GM12892 (cell line): Measurements from ENCODE around the gene ATP5F1E.
A peak's percentile ranks its signal among the peaks of the same experiment; 100 is the strongest.
"Not testable (repeated sequence)": the region's sequence is repeated elsewhere in the genome, so short reads cannot be mapped to it uniquely, and the experiment has no call there.

Source experiments
- DNase-seq: peaks from one replicate; pipeline ENCODE4 v3.0.0; 2011; ENCODE audit not compliant: insufficient read length
- FAIRE-seq: peaks from 2 replicates; lab custom pipeline; 2011; peaks lifted over from hg19 to GRCh38; lab: Jason Lieb, UNC
- POLR2A ChIP-seq: IDR thresholded peaks from 2 replicates; pipeline ENCODE4 v1.6.1; 2011; ENCODE audit warnings: low read depth, low read length, control low read depth
- POLR2AphosphoS5 ChIP-seq: IDR thresholded peaks from 2 replicates; pipeline ENCODE4 v1.6.1; 2011; ENCODE audit warnings: low read depth, low read length, control low read depth
- TAF1 ChIP-seq: IDR thresholded peaks from 2 replicates; pipeline ENCODE4 v1.6.1; 2011; ENCODE audit warnings: low read depth, mild to moderate bottlenecking, control low read depth, low read length, borderline replicate concordance

Gene ATP5F1E

GRCh38 chr20:59051666-59052185 lies 19.6 kb upstream of the ATP5F1E start:
- no peak for TF ChIP-seq POLR2A
- TF ChIP-seq TAF1 = no peak
- TF ChIP-seq POLR2AphosphoS5 = no peak

GRCh38 chr20:59050437-59050836 lies 18.3 kb upstream of the ATP5F1E start:
- TF ChIP-seq TAF1 = no peak
- TF ChIP-seq POLR2A = no peak
- TF ChIP-seq POLR2AphosphoS5 = no peak
- no peak for FAIRE-seq
- DNase-seq = no peak

More at GRCh38 chr20:59051666-59052185, 19.6 kb upstream of the ATP5F1E start:
- no peak for FAIRE-seq
- DNase-seq = no peak

GRCh38 chr20:59048681-59049030 lies 16.5 kb upstream of the ATP5F1E start:
- FAIRE-seq (no peak), DNase-seq (no peak)
- TF ChIP-seq POLR2A = no peak
- no peak for TF ChIP-seq POLR2AphosphoS5
- no peak for TF ChIP-seq TAF1

DNA sequence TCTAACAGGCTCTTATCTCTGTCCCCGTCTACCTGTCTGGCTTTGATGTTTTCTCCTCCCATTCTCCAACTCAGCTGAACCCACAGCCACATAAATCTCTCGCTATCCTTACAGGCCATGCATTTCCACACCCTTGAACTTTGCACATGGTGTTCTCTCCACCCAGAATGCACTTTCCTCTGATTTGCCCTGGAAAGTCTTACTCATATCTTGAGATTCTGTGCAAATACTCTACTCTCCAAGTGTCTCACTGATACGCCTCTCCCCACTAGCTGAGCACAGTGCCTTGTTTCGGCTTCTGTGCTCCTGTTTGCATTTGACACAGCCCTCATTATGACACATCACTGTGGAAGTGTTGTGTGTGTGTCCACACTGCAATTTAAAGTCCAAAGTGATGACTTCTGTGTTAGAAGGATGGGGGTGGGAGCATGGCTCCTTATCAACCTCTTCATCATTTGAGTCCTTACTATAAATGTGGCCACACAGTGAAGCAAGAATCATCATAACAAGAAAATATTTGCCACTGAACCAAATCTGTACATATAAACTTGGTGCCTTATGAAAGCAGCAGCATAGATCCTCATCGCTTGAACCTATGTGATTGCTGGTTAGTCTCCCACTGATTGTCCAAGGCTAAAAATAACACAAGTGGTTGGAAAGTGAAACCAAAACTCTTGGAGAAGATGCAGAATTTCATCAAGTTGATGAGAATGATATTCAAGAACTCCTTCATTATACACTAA lies 16.0 kb upstream of the ATP5F1E start:
- TF ChIP-seq POLR2A (no peak), POLR2AphosphoS5 (no peak)
- DNase-seq = no peak
- no peak for FAIRE-seq

GRCh38 chr20:59046862-59047261 lies 14.7 kb upstream of the ATP5F1E start:
- FAIRE-seq = no peak
- TF ChIP-seq TAF1 (no peak), POLR2AphosphoS5 (no peak), POLR2A (no peak)
- no peak for DNase-seq

GRCh38 chr20:59044796-59045195 lies 12.7 kb upstream of the ATP5F1E start:
- FAIRE-seq (no peak), DNase-seq (no peak)
- no peak for TF ChIP-seq TAF1

- no peak for DNase-seq
- no peak for FAIRE-seq
- TF ChIP-seq TAF1 (no peak), POLR2AphosphoS5 (no peak)
Measured at GRCh38 chr20:59044295-59044694, 12.2 kb upstream of the ATP5F1E start.

DNA sequence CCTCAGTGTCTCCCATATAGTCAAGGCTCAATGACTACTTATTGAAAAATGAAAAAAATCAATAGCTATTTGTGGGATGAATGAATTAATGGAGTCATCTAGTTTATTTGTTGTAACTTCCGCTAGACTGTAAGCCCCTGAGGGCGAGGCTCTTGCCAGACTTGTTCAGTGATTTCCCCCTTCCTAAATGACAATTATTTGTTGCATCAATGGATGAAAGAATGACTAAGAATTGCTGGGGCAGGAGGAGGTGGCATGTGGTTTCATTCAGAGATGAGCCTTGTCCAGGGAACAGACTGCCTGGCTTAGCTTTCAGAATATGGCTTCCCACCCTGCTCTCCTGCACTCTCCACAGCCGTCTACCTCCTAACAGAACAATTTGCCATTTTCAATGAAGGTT lies 11.6 kb upstream of the ATP5F1E start:
- TF ChIP-seq TAF1 (no peak), POLR2A (no peak), POLR2AphosphoS5 (no peak)
- FAIRE-seq = no peak
- no peak for DNase-seq

- TF ChIP-seq POLR2AphosphoS5 = peak; percentile 61
- peak; percentile 68; the same call in 1 of the 2 replicates for TF ChIP-seq POLR2A
- no peak; the same call in 1 of the 2 replicates for TF ChIP-seq TAF1
- peak; percentile 97 for FAIRE-seq
- peak; percentile 97 for DNase-seq
Measured at GRCh38 chr20:59042796-59043631, 10.9 kb upstream of the ATP5F1E start.

DNA sequence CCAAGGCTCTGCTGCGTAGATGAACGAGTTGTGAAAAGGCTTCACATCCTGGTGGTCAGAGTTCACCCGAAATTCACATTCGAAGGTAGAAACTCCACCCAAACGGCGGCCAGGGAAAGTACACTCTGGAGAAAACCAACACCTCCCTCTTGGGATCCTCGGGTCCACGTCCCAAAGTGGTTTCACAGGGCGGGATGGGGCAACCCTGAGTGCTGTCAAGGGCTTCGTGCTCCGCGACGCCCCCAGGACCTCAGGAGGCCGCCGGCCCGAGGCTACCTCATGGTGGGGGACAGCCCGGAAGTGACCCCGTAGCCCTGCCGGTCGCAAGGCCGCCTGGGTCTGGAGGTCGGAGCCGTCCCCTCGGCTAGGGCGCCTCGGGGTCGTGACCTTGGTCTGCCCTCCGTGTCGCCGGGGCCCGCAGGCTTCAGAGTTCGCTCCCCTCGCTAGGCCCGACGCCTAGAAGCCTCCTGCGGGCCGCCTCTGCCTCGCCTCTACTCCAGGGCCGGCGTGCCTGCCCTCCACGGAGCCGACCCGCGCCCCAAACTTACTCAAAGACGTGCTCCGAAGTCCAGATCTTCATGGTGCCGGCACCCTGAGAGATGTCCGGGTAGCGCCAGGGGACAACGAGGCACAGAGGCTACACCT lies 10.1 kb upstream of the ATP5F1E start, which contains the start of gene PRELID3B:
TSS of gene PRELID3B (minus strand) at position 636 of the 645 bp plus-strand sequence. CDS start at position 580, 56 bp downstream.
- TF ChIP-seq TAF1 (no peak), POLR2A (peak; percentile 64; the same call in 1 of the 2 replicates), POLR2AphosphoS5 (peak; percentile 59; the same call in 1 of the 2 replicates)
- no peak for DNase-seq
- FAIRE-seq = no peak

DNA sequence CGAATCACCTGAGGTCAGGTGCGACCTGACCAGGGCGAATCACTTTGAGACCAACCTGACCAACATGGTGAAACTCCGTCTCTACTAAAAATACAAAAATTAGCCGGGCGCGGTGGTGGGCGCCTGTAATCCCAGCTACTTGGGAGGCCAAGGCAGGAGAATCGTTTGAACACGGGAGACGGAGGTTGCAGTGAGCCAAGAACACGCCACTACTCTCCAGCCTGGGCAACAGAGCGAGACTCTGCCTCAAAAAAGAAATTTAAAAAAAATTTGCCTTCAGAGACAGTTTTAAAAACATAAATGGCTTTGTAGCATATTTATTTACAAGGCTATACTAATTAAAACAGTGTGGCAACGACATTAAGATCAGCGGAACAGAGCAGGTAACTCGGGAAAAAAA lies 9.4 kb upstream of the ATP5F1E start:
- DNase-seq, FAIRE-seq: not testable (repeated sequence)

DNA sequence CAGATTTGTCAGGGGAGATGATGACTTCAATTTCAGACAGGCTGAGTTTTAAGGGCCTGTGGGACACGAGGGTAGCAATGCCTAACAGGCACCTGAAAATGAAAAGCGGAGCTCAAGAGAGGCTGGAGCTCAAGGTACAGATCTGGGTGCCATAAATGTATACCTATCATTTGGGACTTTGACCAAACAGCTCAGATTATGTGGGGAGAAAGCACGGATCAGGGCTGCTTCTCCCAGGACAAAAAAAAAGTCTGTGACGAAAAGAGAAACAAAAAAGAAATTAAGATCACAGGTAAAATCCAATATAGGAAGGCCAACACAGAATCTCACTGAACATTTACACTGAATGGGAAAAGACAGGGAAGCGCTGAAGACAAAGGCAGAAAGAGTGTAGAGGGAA lies 8.5 kb upstream of the ATP5F1E start:
- no peak for TF ChIP-seq TAF1
- no peak for TF ChIP-seq POLR2AphosphoS5
- no peak for TF ChIP-seq POLR2A
- DNase-seq (no peak), FAIRE-seq (no peak)

GRCh38 chr20:59039233-59039632 lies 7.1 kb upstream of the ATP5F1E start:
- no peak for FAIRE-seq
- TF ChIP-seq TAF1 = no peak
- TF ChIP-seq POLR2AphosphoS5 = no peak
- no peak for TF ChIP-seq POLR2A
- DNase-seq = no peak
